Measurements from ENCODE around the gene RBBP4. TPM values are rescaled to one million over a fixed set of nuclear protein-coding genes. Genes with fewer than 3 reads are reported as not detected.
A peak's percentile ranks its signal among the peaks of the same experiment; 100 is the strongest.
"Not testable (repeated sequence)": the region's sequence is repeated elsewhere in the genome, so short reads cannot be mapped to it uniquely, and the experiment has no call there.

Gene RBBP4
- total RNA-seq, 1 donor from 2014 or later = 175 TPM

- H3K4me3 ChIP-seq (ENCODE audit: low read depth, low read length) = no peak overlapping the region
- TF ChIP-seq, protein P1, sequence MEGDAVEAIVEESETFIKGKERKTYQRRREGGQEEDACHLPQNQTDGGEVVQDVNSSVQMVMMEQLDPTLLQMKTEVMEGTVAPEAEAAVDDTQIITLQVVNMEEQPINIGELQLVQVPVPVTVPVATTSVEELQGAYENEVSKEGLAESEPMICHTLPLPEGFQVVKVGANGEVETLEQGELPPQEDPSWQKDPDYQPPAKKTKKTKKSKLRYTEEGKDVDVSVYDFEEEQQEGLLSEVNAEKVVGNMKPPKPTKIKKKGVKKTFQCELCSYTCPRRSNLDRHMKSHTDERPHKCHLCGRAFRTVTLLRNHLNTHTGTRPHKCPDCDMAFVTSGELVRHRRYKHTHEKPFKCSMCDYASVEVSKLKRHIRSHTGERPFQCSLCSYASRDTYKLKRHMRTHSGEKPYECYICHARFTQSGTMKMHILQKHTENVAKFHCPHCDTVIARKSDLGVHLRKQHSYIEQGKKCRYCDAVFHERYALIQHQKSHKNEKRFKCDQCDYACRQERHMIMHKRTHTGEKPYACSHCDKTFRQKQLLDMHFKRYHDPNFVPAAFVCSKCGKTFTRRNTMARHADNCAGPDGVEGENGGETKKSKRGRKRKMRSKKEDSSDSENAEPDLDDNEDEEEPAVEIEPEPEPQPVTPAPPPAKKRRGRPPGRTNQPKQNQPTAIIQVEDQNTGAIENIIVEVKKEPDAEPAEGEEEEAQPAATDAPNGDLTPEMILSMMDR (conservative IDR thresholded peaks at IDR 0.05; ENCODE audit: low read depth, low read length) = no peak
- DNase-seq (ENCODE audit: low read depth) = no peak
Measured at GRCh38 chr1:32665915-32666314, 14.9 kb downstream of the RBBP4 start.

DNA sequence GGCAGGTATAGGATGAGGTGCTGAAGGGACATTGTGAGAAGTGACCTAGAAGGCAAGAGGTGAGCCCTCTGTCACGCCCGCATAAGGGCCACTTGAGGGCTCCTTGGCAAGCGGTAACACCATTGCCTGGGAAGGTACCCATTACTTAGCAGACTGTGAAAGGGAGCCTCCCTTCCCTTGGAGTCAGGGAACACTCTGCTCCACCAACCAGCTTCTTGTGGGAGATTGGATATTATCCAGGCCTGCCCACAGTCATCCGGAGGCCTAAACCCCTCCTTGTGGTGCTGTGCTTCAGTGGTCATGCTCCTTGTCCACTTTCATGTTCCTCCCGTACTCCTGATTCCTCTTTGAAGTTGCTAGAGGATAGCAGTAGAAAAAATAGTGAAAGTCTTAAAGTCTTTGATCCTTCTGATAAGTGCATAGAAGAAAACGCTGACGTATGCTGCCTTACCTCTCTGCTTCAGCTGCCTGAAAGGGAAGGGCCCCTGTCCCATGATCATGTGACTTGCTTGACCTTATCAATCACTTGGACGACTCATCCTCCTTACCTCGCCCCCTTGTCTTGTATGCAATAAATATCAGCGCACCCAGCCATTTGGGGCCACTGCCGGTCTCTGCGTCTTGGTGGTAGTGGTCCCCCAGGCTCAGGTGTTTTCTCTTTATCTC is 16.0 kb downstream of the RBBP4 start:
- DNase-seq (ENCODE audit: low read depth) = peak; percentile 23
- H3K4me3 ChIP-seq (ENCODE audit: low read depth, low read length) = no peak overlapping the region
- TF ChIP-seq, protein P1 (conservative IDR thresholded peaks at IDR 0.05; ENCODE audit: low read depth, low read length) = no peak

DNA sequence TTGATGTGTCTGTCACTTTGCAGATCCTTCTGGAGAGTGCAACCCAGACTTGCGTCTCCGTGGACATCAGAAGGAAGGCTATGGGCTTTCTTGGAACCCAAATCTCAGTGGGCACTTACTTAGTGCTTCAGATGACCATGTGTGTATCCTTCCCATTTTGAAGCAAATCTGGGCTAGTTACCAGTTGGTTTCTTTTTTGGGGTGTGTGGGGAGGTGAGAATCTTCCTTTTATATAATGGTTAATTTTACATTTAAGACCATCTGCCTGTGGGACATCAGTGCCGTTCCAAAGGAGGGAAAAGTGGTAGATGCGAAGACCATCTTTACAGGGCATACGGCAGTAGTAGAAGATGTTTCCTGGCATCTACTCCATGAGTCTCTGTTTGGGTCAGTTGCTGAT is 17.7 kb downstream of the RBBP4 start:
- not testable (repeated sequence) for H3K4me3 ChIP-seq (ENCODE audit: low read depth, low read length); DNase-seq (ENCODE audit: low read depth)

- no peak for DNase-seq (ENCODE audit: low read depth)
- H3K4me3 ChIP-seq (ENCODE audit: low read depth, low read length) = no peak overlapping the region
- TF ChIP-seq, protein P1 (conservative IDR thresholded peaks at IDR 0.05; ENCODE audit: low read depth, low read length) = no peak
Measured at GRCh38 chr1:32676945-32677344, 25.9 kb downstream of the RBBP4 start.

DNA sequence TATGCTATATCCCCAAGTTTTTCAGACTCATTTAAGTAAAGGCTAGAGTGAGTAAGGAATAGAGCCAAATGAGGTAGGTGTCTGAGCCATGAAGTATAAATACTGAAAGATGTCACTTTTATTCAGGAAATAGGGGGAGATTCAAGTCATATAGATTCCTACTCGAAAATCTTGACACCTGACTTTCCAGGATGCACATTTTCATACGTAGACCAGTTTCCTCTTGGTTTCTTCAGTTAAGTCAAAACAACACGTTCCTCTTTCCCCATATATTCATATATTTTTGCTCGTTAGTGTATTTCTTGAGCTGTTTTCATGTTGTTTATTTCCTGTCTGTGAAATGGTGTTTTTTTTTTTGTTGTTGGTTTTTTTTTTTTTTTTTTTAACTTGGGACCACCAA is 29.0 kb downstream of the RBBP4 start:
- not testable (repeated sequence) for H3K4me3 ChIP-seq (ENCODE audit: low read depth, low read length); DNase-seq (ENCODE audit: low read depth)

DNA sequence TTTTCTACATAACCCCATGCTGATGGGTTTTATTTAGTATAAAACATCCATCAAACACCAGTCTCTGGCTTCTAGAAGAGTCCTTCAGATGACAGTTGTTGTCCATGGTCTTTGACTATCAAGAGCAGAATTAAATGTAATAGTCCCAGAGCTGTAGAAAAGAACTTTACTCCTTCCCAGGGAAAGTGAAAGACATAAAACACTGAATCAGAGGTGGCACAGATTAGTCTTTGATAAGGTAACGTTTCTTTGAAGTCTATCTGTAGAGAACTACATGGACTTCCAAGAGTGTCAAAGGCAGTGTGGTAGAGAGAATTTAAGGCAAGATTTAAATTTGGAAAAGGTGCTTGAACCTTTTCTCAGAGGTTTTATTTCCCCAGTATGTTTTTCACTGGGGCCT is 29.6 kb downstream of the RBBP4 start:
- TF ChIP-seq, protein P1 (conservative IDR thresholded peaks at IDR 0.05; ENCODE audit: low read depth, low read length) = no peak
- H3K4me3 ChIP-seq (ENCODE audit: low read depth, low read length) = no peak overlapping the region
- DNase-seq (ENCODE audit: low read depth) = no peak

- no peak overlapping the region for H3K4me3 ChIP-seq (ENCODE audit: low read depth, low read length)
- TF ChIP-seq, protein P1 (conservative IDR thresholded peaks at IDR 0.05; ENCODE audit: low read depth, low read length) = no peak
- no peak for DNase-seq (ENCODE audit: low read depth)
Measured at GRCh38 chr1:32681509-32681908, 30.5 kb downstream of the RBBP4 start.

GRCh38 chr1:32681999-32682398 is 31.0 kb downstream of the RBBP4 start:
- H3K4me3 ChIP-seq (ENCODE audit: low read depth, low read length) = no peak overlapping the region
- TF ChIP-seq, protein P1 (conservative IDR thresholded peaks at IDR 0.05; ENCODE audit: low read depth, low read length) = no peak
- no peak for DNase-seq (ENCODE audit: low read depth)

Data from epithelial cell of proximal tubule (primary cell).